OCI-LY7 (cell line): ENCODE results near the gene LIN9.

Experiments used
- CTCF ChIP-seq: fragments of 200-600 bp; sonication (generic); conservative IDR thresholded peaks from 2 replicates; pipeline ENCODE4 v1.5.1; 2014; ENCODE audit warnings: mild to moderate bottlenecking, antibody characterized with exemption, low read length, moderate library complexity, mixed read lengths
- EZH2phosphoT487 ChIP-seq: fragments of 200-600 bp; sonication (generic); IDR thresholded peaks from 2 replicates; pipeline ENCODE4 v1.6.1; 2018; ENCODE audit warnings: low read depth, borderline replicate concordance, mild to moderate bottlenecking, mixed run types, antibody characterized with exemption, low read length, moderate library complexity, mixed read lengths

GRCh38 chr1:226287587-226287986, 21.4 kb downstream of the LIN9 start:
- TF ChIP-seq CTCF, result no peak
- no peak for TF ChIP-seq EZH2phosphoT487
